Endodermal cell (in vitro differentiated cells): ENCODE results near the gene CSH2. TPM values are rescaled to one million over a fixed set of nuclear protein-coding genes. Genes with fewer than 3 reads are reported as not detected.
A peak's percentile ranks its signal among the peaks of the same experiment; 100 is the strongest.

Source experiments
- DNase-seq: peaks from one replicate; pipeline ENCODE4 v3.0.0-alpha.2; 2017
- H3K27ac ChIP-seq: 2 replicates; pipeline ENCODE4 v1.5.1; 2013; ENCODE audit warnings: mild to moderate bottlenecking, low read depth, low read length, moderate library complexity
- H3K27me3 ChIP-seq: 2 replicates; pipeline ENCODE4 v1.6.1; 2013; ENCODE audit warnings: mild to moderate bottlenecking, low read length, moderate library complexity; ENCODE audit not compliant: insufficient read depth, control insufficient read depth, poor library complexity, severe bottlenecking
- H3K36me3 ChIP-seq: 2 replicates; pipeline ENCODE4 v1.7.0; 2013; ENCODE audit warnings: mild to moderate bottlenecking, low read length, moderate library complexity; ENCODE audit not compliant: control insufficient read depth, insufficient read depth
- H3K4me1 ChIP-seq: one replicate; pipeline ENCODE4 v1.7.0; 2013; ENCODE audit warnings: low read length; ENCODE audit not compliant: control insufficient read depth, insufficient read depth
- H3K4me3 ChIP-seq: 2 replicates; pipeline ENCODE4 v1.5.1; 2013; ENCODE audit warnings: mild to moderate bottlenecking, low read length, moderate library complexity
- H3K9ac ChIP-seq: 2 replicates; pipeline ENCODE4 v1.6.1; 2013; ENCODE audit warnings: mild to moderate bottlenecking, low read length, moderate library complexity; ENCODE audit not compliant: poor library complexity, severe bottlenecking; ENCODE audit errors: extremely low read depth
- H3K9me3 ChIP-seq: 2 replicates; pipeline ENCODE4 v1.6.1; 2013; ENCODE audit warnings: mild to moderate bottlenecking, low read length, moderate library complexity; ENCODE audit not compliant: control insufficient read depth
- H3K27ac Mint-ChIP-seq: 2 replicates; pipeline ENCODE4 v1.8.0; 2020; ENCODE audit warnings: mixed read lengths
- H3K27me3 Mint-ChIP-seq: 2 replicates; pipeline ENCODE4 v1.8.0; 2021; ENCODE audit warnings: mild to moderate bottlenecking, mixed read lengths; ENCODE audit not compliant: insufficient read depth
- H3K36me3 Mint-ChIP-seq: 2 replicates; pipeline ENCODE4 v1.8.0; 2020; ENCODE audit warnings: low read depth, mixed read lengths
- H3K4me1 Mint-ChIP-seq: 2 replicates; pipeline ENCODE4 v1.8.0; 2020; ENCODE audit warnings: mixed read lengths
- H3K4me3 Mint-ChIP-seq: 2 replicates; pipeline ENCODE4 v1.8.0; 2020; ENCODE audit warnings: mild to moderate bottlenecking, moderate library complexity, mixed read lengths
- H3K9me3 Mint-ChIP-seq: 2 replicates; pipeline ENCODE4 v1.8.0; 2020; ENCODE audit warnings: mild to moderate bottlenecking, mixed read lengths
- CTCF ChIP-seq: fragments of 200-600 bp; sonication (generic); conservative IDR thresholded peaks from 2 replicates; pipeline ENCODE4 v1.5.0; 2021; ENCODE audit warnings: antibody characterized with exemption, mild to moderate bottlenecking
- WGBS, 2 experiments: methylation state at CpG; one replicate each; pipeline versions ENCODE4 v1.1.5 to v1.1.7; 2013; ENCODE audit warnings: missing lambda C conversion rate in 2 of 2, mixed read lengths in 1 of 2; ENCODE audit not compliant: insufficient coverage in 1 of 2, insufficient read length in 1 of 2; 5-methylcytosine and 5-hydroxymethylcytosine counted together
- total RNA-seq, 2 donors: library from RNA; stranded (reverse); fragmentation: NEBNext Ultra II Directional in 1 of 2; extraction: Animal tissue kit (Norgen Biotek cat#: 25700) in 1 of 2; gene quantifications; 2 replicates in 1 of 2; 3 replicates in 1 of 2; pipeline ENCODE4 v1.2.1, GENCODE V29; 2021

CSH2 gene
- total RNA-seq, 2 donors from 2014 or later: 0.57 TPM; not detected in 1

GRCh38 chr17:63832014-63832413, 41.5 kb downstream of the CSH2 start:
- no peak for TF ChIP-seq CTCF
- Histone ChIP-seq H3K9me3 (no peaks in the 10 kb centered on the region), H3K4me1 (no peaks in the 10 kb centered on the region), H3K36me3 (peaks cover 67% of the 10 kb centered on the region), H3K4me3 (no peak overlapping the region), H3K27me3 (no peaks in the 10 kb centered on the region), H3K9ac (no peak overlapping the region), H3K27ac (no peak overlapping the region)
- Mint-ChIP-seq H3K4me3 (no peak overlapping the region), H3K4me1 (peaks cover 11% of the 10 kb centered on the region), H3K27ac (peak overlapping the region; percentile 74), H3K27me3 (no peaks in the 10 kb centered on the region), H3K9me3 (no peaks in the 10 kb centered on the region), H3K36me3 (peaks cover 74% of the 10 kb centered on the region)
- WGBS, 2 experiments: 94 to 100% methylated on average over 3 to 5 of the region's 5 CpGs
- DNase-seq: no peak

GRCh38 chr17:63831505-63831904, 42.0 kb downstream of the CSH2 start:
- no peak overlapping the region for H3K27ac Mint-ChIP-seq
- H3K4me3 ChIP-seq: no peak overlapping the region
- no peak overlapping the region for H3K9ac ChIP-seq
- peaks cover 69% of the 10 kb centered on the region for H3K36me3 Mint-ChIP-seq
- no peak overlapping the region for H3K4me3 Mint-ChIP-seq
- H3K27me3 Mint-ChIP-seq: no peaks in the 10 kb centered on the region
- no peaks in the 10 kb centered on the region for H3K27me3 ChIP-seq
- whole genome bisulfite sequencing, 2 experiments: 88 to 96% methylated on average over 4 to 8 of the region's 8 CpGs
- H3K4me1 ChIP-seq: no peaks in the 10 kb centered on the region
- peaks cover 67% of the 10 kb centered on the region for H3K36me3 ChIP-seq
- no peak for TF ChIP-seq CTCF
- H3K9me3 ChIP-seq: no peaks in the 10 kb centered on the region
- H3K4me1 Mint-ChIP-seq: peaks cover 11% of the 10 kb centered on the region
- no peak for DNase-seq
- H3K27ac ChIP-seq: no peak overlapping the region
- no peaks in the 10 kb centered on the region for H3K9me3 Mint-ChIP-seq

GRCh38 chr17:63830904-63831491, 42.5 kb downstream of the CSH2 start:
- DNase-seq: no peak
- Mint-ChIP-seq H3K4me3 (no peak overlapping the region), H3K27ac (no peak overlapping the region), H3K27me3 (no peaks in the 10 kb centered on the region), H3K4me1 (peaks cover 14% of the 10 kb centered on the region), H3K36me3 (peaks cover 72% of the 10 kb centered on the region), H3K9me3 (no peaks in the 10 kb centered on the region)
- H3K27ac ChIP-seq: no peak overlapping the region
- no peak for TF ChIP-seq CTCF
- H3K27me3 ChIP-seq: no peaks in the 10 kb centered on the region
- no peak overlapping the region for H3K4me3 ChIP-seq
- no peaks in the 10 kb centered on the region for H3K9me3 ChIP-seq
- H3K4me1 ChIP-seq: no peaks in the 10 kb centered on the region
- H3K36me3 ChIP-seq: peaks cover 67% of the 10 kb centered on the region
- H3K9ac ChIP-seq: no peak overlapping the region
- WGBS, 2 experiments: 90 to 100% methylated on average over 8 to 15 of the region's 15 CpGs
